Parathyroid adenoma (tissue), 2 donors: ENCODE data around the gene HSPA1L.

Experiments used
- H2AFZ ChIP-seq: fragments of 300-600 bp; sonication (generic); one replicate; pipeline ENCODE4 v1.7.0; 2017; ENCODE audit warnings: antibody characterized with exemption, mild to moderate bottlenecking
- H3K27ac ChIP-seq: fragments of 300-600 bp; sonication (generic); one replicate; pipeline ENCODE4 v1.7.0; 2017
- H3K27me3 ChIP-seq: fragments of 300-600 bp; sonication (generic); one replicate; pipeline ENCODE4 v1.7.0; 2017; ENCODE audit warnings: low read length; ENCODE audit not compliant: control insufficient read depth, insufficient read depth
- H3K36me3 ChIP-seq: fragments of 300-600 bp; sonication (generic); one replicate; pipeline ENCODE4 v1.7.0; 2017; ENCODE audit warnings: low read length; ENCODE audit not compliant: control insufficient read depth, insufficient read depth
- H3K4me1 ChIP-seq: fragments of 300-600 bp; sonication (generic); one replicate; pipeline ENCODE4 v1.7.0; 2017; ENCODE audit warnings: control low read depth
- H3K4me2 ChIP-seq: fragments of 300-600 bp; sonication (generic); one replicate; pipeline ENCODE4 v1.7.0; 2017; ENCODE audit warnings: low read length
- H3K4me3 ChIP-seq: fragments of 300-600 bp; sonication (generic); one replicate; pipeline ENCODE4 v1.7.0; 2017; ENCODE audit warnings: low read depth, low read length
- H3K79me2 ChIP-seq: fragments of 300-600 bp; sonication (generic); one replicate; pipeline ENCODE4 v1.7.0; 2017; ENCODE audit warnings: control low read depth
- H3K9ac ChIP-seq: fragments of 300-600 bp; sonication (generic); one replicate; pipeline ENCODE4 v1.7.0; 2017; ENCODE audit warnings: mild to moderate bottlenecking
- H3K9me3 ChIP-seq: fragments of 300-600 bp; sonication (generic); one replicate; pipeline ENCODE4 v1.7.0; 2017; ENCODE audit warnings: low read length; ENCODE audit not compliant: control insufficient read depth
- TF ChIP-seq, protein P1 (sequence below): fragments of 300-600 bp; sonication (generic); IDR thresholded peaks from one replicate; pipeline ENCODE4 v1.7.0; 2017; ENCODE audit warnings: antibody characterized with exemption, mild to moderate bottlenecking
- donor health status: primary hyperparathyroidism.

HSPA1L gene

DNA sequence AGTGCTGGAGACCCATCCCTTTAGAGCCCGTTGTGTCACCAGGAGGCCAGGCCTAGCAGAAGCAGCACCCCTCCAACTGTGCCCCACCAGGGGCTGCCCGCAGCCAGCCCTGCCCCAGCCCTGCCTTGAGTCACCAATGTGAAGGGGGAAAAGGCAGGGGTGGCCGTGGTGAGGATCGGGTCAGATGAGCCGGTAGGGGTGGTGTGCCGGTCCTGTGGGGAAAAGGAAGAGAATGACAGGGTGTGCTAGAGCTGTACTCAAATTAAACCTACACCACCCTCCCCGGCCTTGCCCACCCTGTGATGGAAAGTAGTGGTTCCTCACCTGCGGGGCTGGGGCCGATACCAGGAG lies 49.5 kb downstream of the HSPA1L start:
- no peaks in the 10 kb centered on the region for H3K36me3 ChIP-seq
- no peak overlapping the region for H3K27ac ChIP-seq
- H3K4me3 ChIP-seq, result no peak overlapping the region
- no peaks in the 10 kb centered on the region for H3K79me2 ChIP-seq
- TF ChIP-seq, protein P1, sequence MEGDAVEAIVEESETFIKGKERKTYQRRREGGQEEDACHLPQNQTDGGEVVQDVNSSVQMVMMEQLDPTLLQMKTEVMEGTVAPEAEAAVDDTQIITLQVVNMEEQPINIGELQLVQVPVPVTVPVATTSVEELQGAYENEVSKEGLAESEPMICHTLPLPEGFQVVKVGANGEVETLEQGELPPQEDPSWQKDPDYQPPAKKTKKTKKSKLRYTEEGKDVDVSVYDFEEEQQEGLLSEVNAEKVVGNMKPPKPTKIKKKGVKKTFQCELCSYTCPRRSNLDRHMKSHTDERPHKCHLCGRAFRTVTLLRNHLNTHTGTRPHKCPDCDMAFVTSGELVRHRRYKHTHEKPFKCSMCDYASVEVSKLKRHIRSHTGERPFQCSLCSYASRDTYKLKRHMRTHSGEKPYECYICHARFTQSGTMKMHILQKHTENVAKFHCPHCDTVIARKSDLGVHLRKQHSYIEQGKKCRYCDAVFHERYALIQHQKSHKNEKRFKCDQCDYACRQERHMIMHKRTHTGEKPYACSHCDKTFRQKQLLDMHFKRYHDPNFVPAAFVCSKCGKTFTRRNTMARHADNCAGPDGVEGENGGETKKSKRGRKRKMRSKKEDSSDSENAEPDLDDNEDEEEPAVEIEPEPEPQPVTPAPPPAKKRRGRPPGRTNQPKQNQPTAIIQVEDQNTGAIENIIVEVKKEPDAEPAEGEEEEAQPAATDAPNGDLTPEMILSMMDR, result no peak
- no peak overlapping the region for H2AFZ ChIP-seq
- no peaks in the 10 kb centered on the region for H3K4me1 ChIP-seq
- H3K27me3 ChIP-seq, result no peaks in the 10 kb centered on the region
- no peak overlapping the region for H3K9ac ChIP-seq
- no peak overlapping the region for H3K4me2 ChIP-seq
- H3K9me3 ChIP-seq, result no peaks in the 10 kb centered on the region

DNA sequence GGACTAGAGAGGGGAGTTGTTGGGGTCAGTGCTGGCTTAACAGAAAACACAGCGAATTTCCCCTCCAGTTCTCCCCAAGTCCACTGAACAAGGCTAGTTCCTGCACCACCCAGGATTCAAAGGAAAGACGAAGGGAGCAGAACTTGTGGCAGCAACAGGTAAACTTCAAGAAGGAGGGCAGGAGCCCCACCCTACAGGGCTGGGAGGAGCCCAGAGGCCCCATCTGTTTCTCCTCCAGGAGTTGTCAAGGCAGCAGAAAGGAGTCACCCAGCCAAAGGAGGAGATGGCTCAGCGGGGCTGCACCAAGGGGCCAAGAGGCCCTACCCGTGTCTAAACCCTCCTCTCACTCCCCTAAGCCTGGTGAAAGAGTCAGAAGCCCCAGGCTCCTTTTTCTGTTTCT lies 50.9 kb downstream of the HSPA1L start:
- no peaks in the 10 kb centered on the region for H3K36me3 ChIP-seq
- no peak overlapping the region for H3K9ac ChIP-seq
- H3K9me3 ChIP-seq, result no peaks in the 10 kb centered on the region
- H3K79me2 ChIP-seq, result no peaks in the 10 kb centered on the region
- H3K27me3 ChIP-seq, result no peaks in the 10 kb centered on the region
- H3K4me1 ChIP-seq, result no peaks in the 10 kb centered on the region
- H2AFZ ChIP-seq, result no peak overlapping the region
- H3K4me3 ChIP-seq, result no peak overlapping the region
- no peak overlapping the region for H3K27ac ChIP-seq
- TF ChIP-seq, protein P1, result no peak
- H3K4me2 ChIP-seq, result no peak overlapping the region

DNA sequence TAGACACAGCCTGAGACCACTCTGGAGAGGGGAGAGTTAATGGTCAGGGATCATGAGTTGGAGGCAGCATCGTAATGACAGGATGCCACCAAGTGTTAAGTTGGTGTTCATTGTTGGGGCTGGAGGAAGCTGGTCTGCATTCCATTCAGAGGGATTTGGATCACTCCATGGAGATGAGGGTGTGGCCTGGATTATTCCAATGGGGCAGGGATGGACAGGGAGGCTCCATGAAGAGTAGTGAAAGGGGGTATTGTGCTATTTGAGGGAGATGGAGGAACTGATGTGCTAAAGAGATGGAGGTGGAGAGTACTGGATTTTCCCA lies 51.5 kb downstream of the HSPA1L start:
- Histone ChIP-seq H3K27me3 (no peaks in the 10 kb centered on the region), H2AFZ (no peak overlapping the region), H3K79me2 (no peaks in the 10 kb centered on the region), H3K36me3 (no peaks in the 10 kb centered on the region), H3K4me2 (no peak overlapping the region), H3K9ac (no peak overlapping the region), H3K9me3 (no peaks in the 10 kb centered on the region), H3K27ac (no peak overlapping the region), H3K4me3 (no peak overlapping the region), H3K4me1 (no peaks in the 10 kb centered on the region)
- TF ChIP-seq, protein P1, result no peak

DNA sequence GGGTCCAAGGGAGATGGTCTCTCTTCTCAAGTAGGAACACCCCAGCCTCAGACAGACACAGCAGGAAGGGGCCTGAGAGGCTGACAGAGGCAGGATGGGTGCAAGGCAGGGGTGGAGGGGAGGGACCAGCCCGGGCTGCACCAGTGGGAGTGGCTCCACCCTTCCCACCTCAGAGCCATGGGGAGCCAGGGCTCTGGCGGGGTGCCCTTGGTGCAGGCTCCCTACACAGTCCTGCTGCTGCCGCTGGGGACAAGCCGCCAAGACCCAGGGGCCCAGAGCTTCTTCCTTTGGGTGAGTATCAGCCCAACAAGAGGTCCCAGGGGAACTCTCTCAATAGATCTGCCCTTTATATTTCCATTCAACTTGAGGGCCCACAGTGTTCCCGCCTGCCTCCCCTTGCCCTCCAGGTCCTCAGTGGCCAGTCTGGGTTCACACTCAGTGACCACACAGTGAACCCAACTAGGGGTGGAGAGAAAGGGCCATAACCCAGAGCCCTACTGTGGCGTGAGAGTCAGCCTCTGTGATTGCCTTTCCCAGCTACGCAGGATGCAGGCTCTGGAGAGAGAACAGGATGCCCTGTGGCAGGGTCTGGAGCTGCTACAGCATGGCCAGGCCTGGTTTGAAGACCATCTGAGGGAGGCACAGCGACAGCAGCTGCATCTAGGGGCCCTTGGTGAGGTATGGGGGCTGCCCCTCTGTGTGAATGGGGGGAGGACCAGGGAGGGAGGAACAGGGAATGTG lies 52.0 kb downstream of the HSPA1L start:
- no peaks in the 10 kb centered on the region for H3K27me3 ChIP-seq
- TF ChIP-seq, protein P1, result no peak

DNA sequence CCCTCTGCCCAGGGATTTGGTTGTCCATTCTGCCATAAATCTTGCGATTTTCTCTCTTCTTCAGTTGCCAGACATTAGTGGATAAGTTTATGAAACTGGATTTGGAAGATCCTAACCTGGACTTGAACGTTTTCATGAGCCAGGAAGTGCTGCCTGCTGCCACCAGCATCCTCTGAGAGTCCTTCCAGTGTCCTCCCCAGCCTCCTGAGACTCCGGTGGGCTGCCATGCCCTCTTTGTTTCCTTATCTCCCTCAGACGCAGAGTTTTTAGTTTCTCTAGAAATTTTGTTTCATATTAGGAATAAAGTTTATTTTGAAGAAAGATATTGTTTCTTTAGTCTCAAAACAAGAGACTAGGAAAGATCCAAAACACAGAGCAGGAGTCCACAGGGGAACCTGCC lies 52.7 kb downstream of the HSPA1L start, which contains the start of gene SAPCD1:
Gene SAPCD1, plus strand, starts transcription at position 301 of the 400 bp plus-strand sequence. CDS start 399 bp downstream, outside the sequence.
- no peak within 1 kb of the TSS for H2AFZ ChIP-seq
- H3K4me3 ChIP-seq, result no peak within 1 kb of the TSS
- H3K27ac ChIP-seq, result no peak within 1 kb of the TSS
- no peak within 1 kb of the TSS for H3K4me2 ChIP-seq
- no peak within 1 kb of the TSS for H3K9ac ChIP-seq
- H3K4me1 ChIP-seq, result no peaks in the 10 kb centered on the region
- no peaks in the 10 kb centered on the region for H3K36me3 ChIP-seq
- H3K27me3 ChIP-seq, result no peaks in the 10 kb centered on the region
- no peaks in the 10 kb centered on the region for H3K79me2 ChIP-seq
- TF ChIP-seq, protein P1, result no peak
- no peaks in the 10 kb centered on the region for H3K9me3 ChIP-seq

More for the DNA sequence above, 52.0 kb downstream of the HSPA1L start:
- H2AFZ ChIP-seq, result no peak overlapping the region
- no peaks in the 10 kb centered on the region for H3K9me3 ChIP-seq
- no peak overlapping the region for H3K4me2 ChIP-seq
- no peak overlapping the region for H3K27ac ChIP-seq
- no peak overlapping the region for H3K9ac ChIP-seq
- H3K79me2 ChIP-seq, result no peaks in the 10 kb centered on the region
- no peaks in the 10 kb centered on the region for H3K36me3 ChIP-seq
- no peaks in the 10 kb centered on the region for H3K4me1 ChIP-seq
- no peak overlapping the region for H3K4me3 ChIP-seq
